ENCODE data around the gene RIN3. TPM values are rescaled to one million over a fixed set of nuclear protein-coding genes. Genes with fewer than 3 reads are reported as not detected.

Gene RIN3
- total and polyA plus RNA-seq, 2 donors (not counting 3 experiments of a cell fraction or from before 2014, with no cell fraction given) = 5.1 to 20.8 TPM

- TF ChIP-seq GATA2 (IDR thresholded peaks at IDR 0.05; ENCODE audit: insufficient read depth, insufficient read length, low read depth, low read length) (no peak), FOS (IDR thresholded peaks at IDR 0.05; ENCODE audit: borderline replicate concordance, insufficient read depth, low read length) (no peak)
- POLR2A ChIA-PET = interaction anchor here (0.7 kb wide), 1 partner anchor 169 kb away, joined by 4 read pairs; no protein-coding TSS in a partner anchor
- no peak overlapping the region for H3K27ac ChIP-seq (ENCODE audit: insufficient read depth, low read depth, low read length)
- H3K36me3 ChIP-seq (ENCODE audit: control insufficient read depth in 2 of 2, extremely low read depth in 1 of 2, insufficient read depth in 2 of 2, low read length in 2 of 2) = no peaks in the 10 kb centered on the region
- CTCF ChIA-PET = no interaction called here
- H3K4me1 ChIP-seq (ENCODE audit: control insufficient read depth, extremely low read depth, insufficient read depth, low read length) = no peaks in the 10 kb centered on the region
- H3K9ac ChIP-seq (replicated peaks; ENCODE audit: extremely low read depth, insufficient read depth, low read length) = no peak overlapping the region
- no peaks in the 10 kb centered on the region for H3K9me3 ChIP-seq (replicated peaks; ENCODE audit: control insufficient read depth, insufficient read depth, low read length)
- H3K4me2 ChIP-seq (ENCODE audit: insufficient read depth, low read length) = no peak overlapping the region
- dilution Hi-C loops (cut with MboI; ENCODE audit: extremely low pct_ligation_motif_present, low sequenced_read_pairs) = no loop called here
- H2AFZ ChIP-seq (ENCODE audit: low read depth, low read length) = no peak overlapping the region
- no peaks in the 10 kb centered on the region for H3K9me1 ChIP-seq (replicated peaks; ENCODE audit: control insufficient read depth, extremely low read depth, insufficient read depth, low read length)
- no peaks in the 10 kb centered on the region for H3K79me2 ChIP-seq (ENCODE audit: control insufficient read depth, insufficient read depth, low read length)
- no peaks in the 10 kb centered on the region for H4K20me1 ChIP-seq (replicated peaks; ENCODE audit: control insufficient read depth, extremely low read depth, insufficient read depth, low read length)
- no peaks in the 10 kb centered on the region for H3K27me3 ChIP-seq (ENCODE audit: control insufficient read depth in 2 of 2, insufficient read depth in 2 of 2, low read length in 2 of 2)
- DNase-seq (ENCODE audit: low read depth, low spot score) (no peak), FAIRE-seq (no peak)
- intact Hi-C loops (cut with micrococcal nuclease) = no loop called here
- no TSS peak for BruUV-seq (replicated peaks)
- H3K4me3 ChIP-seq (replicated peaks in 1 of 3; ENCODE audit: insufficient read depth in 1 of 3, low read depth in 1 of 3, low read length in 3 of 3) = no peak overlapping the region
These were observed 106.3 kb downstream of the RIN3 start for GRCh38 chr14:92619671-92620456.

- Histone ChIP-seq H3K36me3 (ENCODE audit: control insufficient read depth in 2 of 2, extremely low read depth in 1 of 2, insufficient read depth in 2 of 2, low read length in 2 of 2) (no peaks in the 10 kb centered on the region), H3K79me2 (ENCODE audit: control insufficient read depth, insufficient read depth, low read length) (no peaks in the 10 kb centered on the region), H2AFZ (ENCODE audit: low read depth, low read length) (no peak overlapping the region), H3K27ac (ENCODE audit: insufficient read depth, low read depth, low read length) (no peak overlapping the region), H3K9me1 (replicated peaks; ENCODE audit: control insufficient read depth, extremely low read depth, insufficient read depth, low read length) (no peaks in the 10 kb centered on the region), H3K9me3 (replicated peaks; ENCODE audit: control insufficient read depth, insufficient read depth, low read length) (no peaks in the 10 kb centered on the region), H3K4me3 (replicated peaks in 1 of 3; ENCODE audit: insufficient read depth in 1 of 3, low read depth in 1 of 3, low read length in 3 of 3) (no peak overlapping the region), H3K4me2 (ENCODE audit: insufficient read depth, low read length) (no peak overlapping the region), H3K4me1 (ENCODE audit: control insufficient read depth, extremely low read depth, insufficient read depth, low read length) (no peaks in the 10 kb centered on the region), H4K20me1 (replicated peaks; ENCODE audit: control insufficient read depth, extremely low read depth, insufficient read depth, low read length) (no peaks in the 10 kb centered on the region), H3K9ac (replicated peaks; ENCODE audit: extremely low read depth, insufficient read depth, low read length) (no peak overlapping the region), H3K27me3 (ENCODE audit: control insufficient read depth in 2 of 2, insufficient read depth in 2 of 2, low read length in 2 of 2) (no peaks in the 10 kb centered on the region)
- CTCF ChIA-PET = no interaction called here
- no peak for TF ChIP-seq POLR2A (IDR thresholded peaks at IDR 0.05; ENCODE audit: low read depth, low read length)
- no peak for TF ChIP-seq MYC (IDR thresholded peaks at IDR 0.05; ENCODE audit: low read depth, low read length)
- no peak for TF ChIP-seq POLR2AphosphoS5 (IDR thresholded peaks at IDR 0.05; ENCODE audit: insufficient read depth, low read depth, low read length)
- TF ChIP-seq GATA2 (IDR thresholded peaks at IDR 0.05; ENCODE audit: insufficient read depth, insufficient read length, low read depth, low read length) = no peak
- no peak for TF ChIP-seq JUN (IDR thresholded peaks at IDR 0.05; ENCODE audit: borderline replicate concordance, insufficient read depth, insufficient read length, low read depth)
- no peak for TF ChIP-seq EZH2 (IDR thresholded peaks at IDR 0.05; ENCODE audit: borderline replicate concordance, low read depth, low read length, severe bottlenecking)
- no peak for TF ChIP-seq FOS (IDR thresholded peaks at IDR 0.05; ENCODE audit: borderline replicate concordance, insufficient read depth, low read length)
- TF ChIP-seq CTCF (IDR thresholded peaks at IDR 0.05; ENCODE audit: extremely low read depth in 1 of 2, insufficient read depth in 1 of 2, low read depth in 1 of 2, low read length in 2 of 2) = no peak
- no peak for TF ChIP-seq MAX (IDR thresholded peaks at IDR 0.05; ENCODE audit: insufficient read depth, insufficient read length)
- DNase-seq (ENCODE audit: low read depth, low spot score) (no peak), FAIRE-seq (no peak)
- intact Hi-C loops (cut with micrococcal nuclease) = no loop called here
- dilution Hi-C loops (cut with MboI; ENCODE audit: extremely low pct_ligation_motif_present, low sequenced_read_pairs) = no loop called here
- no TSS peak for BruUV-seq (replicated peaks)
- POLR2A ChIA-PET = no interaction called here
These were observed 108.7 kb downstream of the RIN3 start for GRCh38 chr14:92622311-92622710.
